IPS-18a (cell line): ENCODE measurements around the gene NSFL1C.

Source experiments
- H3K27ac ChIP-seq: one replicate; pipeline ENCODE4 v1.5.1; 2013; ENCODE audit warnings: low read length
- H3K27me3 ChIP-seq: one replicate; pipeline ENCODE4 v1.6.1; 2013; ENCODE audit warnings: mild to moderate bottlenecking, low read length; ENCODE audit not compliant: control insufficient read depth, insufficient read depth
- H3K36me3 ChIP-seq: one replicate; pipeline ENCODE4 v1.6.1; 2013; ENCODE audit warnings: low read depth, low read length; ENCODE audit not compliant: control insufficient read depth
- H3K4me1 ChIP-seq: one replicate; pipeline ENCODE4 v1.6.1; 2013; ENCODE audit warnings: low read depth, low read length; ENCODE audit not compliant: control insufficient read depth
- H3K4me3 ChIP-seq: one replicate; pipeline ENCODE4 v1.5.1; 2013; ENCODE audit warnings: low read length
- H3K9ac ChIP-seq: one replicate; pipeline ENCODE4 v1.6.1; 2013; ENCODE audit warnings: mild to moderate bottlenecking, low read length, moderate library complexity
- H3K9me3 ChIP-seq: one replicate; pipeline ENCODE4 v1.6.1; 2013; ENCODE audit warnings: low read depth, low read length; ENCODE audit not compliant: control insufficient read depth

The NSFL1C gene

DNA sequence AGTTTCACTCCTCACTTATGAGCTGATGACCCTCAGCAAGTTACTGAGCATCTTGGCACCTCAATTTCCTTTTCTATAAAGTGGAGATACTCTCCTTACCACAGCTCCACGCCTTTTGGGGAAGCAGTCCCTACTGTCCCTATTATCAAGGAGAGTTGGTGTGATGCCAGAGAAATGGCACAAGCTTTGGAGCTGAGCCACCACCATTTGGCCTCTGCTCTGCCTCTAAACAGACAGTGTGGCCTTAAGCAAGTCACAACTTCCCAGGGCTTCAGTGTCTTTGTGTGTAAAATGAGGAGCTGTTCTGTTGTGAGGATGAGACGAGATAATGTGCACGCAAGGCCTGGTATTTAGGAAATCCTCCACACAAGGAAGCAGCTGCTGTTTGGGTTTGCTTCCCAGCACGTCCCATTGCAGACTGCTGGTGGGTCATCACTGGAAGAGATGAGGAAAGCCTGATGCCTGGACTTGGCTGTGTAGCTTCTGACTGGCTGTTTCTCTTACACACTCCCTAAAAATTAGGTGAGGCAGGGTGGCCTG lies 18.5 kb downstream of the NSFL1C start:
- Histone ChIP-seq H3K4me1 (no peaks in the 10 kb centered on the region), H3K9ac (no peak overlapping the region), H3K9me3 (no peaks in the 10 kb centered on the region), H3K4me3 (no peak overlapping the region), H3K27me3 (no peaks in the 10 kb centered on the region), H3K36me3 (peaks cover 100% of the 10 kb centered on the region), H3K27ac (no peak overlapping the region)

DNA sequence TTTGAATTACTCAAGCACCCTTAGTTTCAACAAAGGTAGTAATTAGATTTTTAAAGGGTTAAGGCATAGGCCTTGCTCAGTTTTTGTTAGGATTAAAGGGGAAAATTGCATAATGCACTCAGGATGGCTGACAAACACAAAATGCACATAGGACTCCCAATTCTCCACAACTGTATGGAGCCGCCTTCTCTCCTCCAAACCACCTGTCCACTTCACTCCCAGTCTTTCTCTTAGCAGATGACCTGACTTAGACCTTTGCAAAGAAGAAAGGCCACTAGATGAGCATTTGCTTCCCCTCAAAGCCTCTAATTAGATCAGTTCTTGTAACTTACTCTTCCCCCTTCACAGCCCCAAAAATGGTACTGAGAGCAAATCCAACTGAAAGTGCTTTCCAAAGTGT lies 20.1 kb downstream of the NSFL1C start:
- Histone ChIP-seq H3K36me3 (peaks cover 100% of the 10 kb centered on the region), H3K4me3 (no peak overlapping the region), H3K27me3 (no peaks in the 10 kb centered on the region), H3K9ac (no peak overlapping the region), H3K27ac (no peak overlapping the region), H3K9me3 (no peaks in the 10 kb centered on the region), H3K4me1 (no peaks in the 10 kb centered on the region)

DNA sequence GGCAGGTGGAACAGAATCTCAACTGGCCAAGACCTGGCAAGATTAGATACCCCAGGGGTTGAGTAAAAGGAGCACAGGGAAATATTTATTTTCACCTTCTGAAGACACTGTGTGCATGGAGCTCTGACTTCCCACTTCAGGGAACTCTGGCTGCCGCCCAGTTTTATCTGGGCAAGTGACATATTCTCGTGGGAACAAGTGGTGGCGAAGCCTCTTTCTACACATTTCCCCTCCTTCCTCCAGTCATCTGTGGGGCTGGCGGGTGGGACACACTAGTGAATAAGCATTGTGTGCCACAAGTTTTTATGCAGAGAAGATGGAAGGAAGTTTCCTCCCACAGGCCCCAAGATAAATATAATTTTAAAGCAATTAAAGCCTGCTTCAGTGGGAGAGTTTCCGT lies 23.6 kb downstream of the NSFL1C start:
- Histone ChIP-seq H3K27me3 (no peaks in the 10 kb centered on the region), H3K4me3 (no peak overlapping the region), H3K27ac (no peak overlapping the region), H3K9me3 (no peaks in the 10 kb centered on the region), H3K36me3 (peaks cover 67% of the 10 kb centered on the region), H3K4me1 (no peaks in the 10 kb centered on the region), H3K9ac (no peak overlapping the region)

DNA sequence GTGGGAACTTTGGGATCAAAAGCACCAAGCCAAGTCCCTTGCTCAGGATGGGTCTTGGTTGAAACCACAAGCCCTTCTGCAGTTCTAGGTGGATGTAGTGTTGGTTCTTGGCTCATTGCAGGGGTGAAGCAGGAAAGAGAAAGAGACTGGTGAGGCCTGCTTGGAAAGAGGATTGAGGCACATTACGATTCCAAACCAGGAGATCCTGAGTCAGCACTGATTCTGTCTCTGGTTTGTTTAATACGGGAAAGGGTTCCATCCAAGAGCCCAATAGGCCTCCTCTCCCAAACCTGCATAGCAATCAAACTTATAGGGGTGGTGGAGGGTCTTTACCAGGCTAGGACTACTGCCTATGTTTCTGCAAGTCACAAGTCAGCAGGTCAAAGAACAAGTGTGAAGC lies 24.3 kb downstream of the NSFL1C start:
- Histone ChIP-seq H3K27ac (no peak overlapping the region), H3K27me3 (no peaks in the 10 kb centered on the region), H3K9ac (no peak overlapping the region), H3K4me3 (no peak overlapping the region), H3K36me3 (peaks cover 59% of the 10 kb centered on the region), H3K4me1 (no peaks in the 10 kb centered on the region), H3K9me3 (no peaks in the 10 kb centered on the region)

DNA sequence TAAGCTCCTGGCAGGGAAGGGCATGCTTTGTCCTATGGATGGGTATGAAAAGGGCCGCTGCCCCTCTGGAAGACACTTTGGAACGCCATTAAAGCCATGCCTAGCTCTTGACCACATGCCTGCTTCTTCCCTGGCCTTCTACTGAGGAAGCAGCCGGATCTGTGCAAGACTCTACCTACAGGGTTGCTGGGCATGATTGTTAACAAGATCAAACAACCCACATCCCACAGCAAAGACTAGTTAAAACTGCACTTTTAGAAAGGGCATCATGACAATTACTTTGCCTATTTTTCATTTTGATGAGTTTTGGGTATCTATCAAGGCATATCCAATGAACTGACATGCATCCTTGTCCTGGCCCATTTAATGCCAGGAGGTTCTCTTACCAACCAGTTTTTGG lies 25.5 kb downstream of the NSFL1C start:
- no peak overlapping the region for H3K4me3 ChIP-seq
- H3K9ac ChIP-seq: no peak overlapping the region
- no peaks in the 10 kb centered on the region for H3K27me3 ChIP-seq
- H3K4me1 ChIP-seq: no peaks in the 10 kb centered on the region
- H3K9me3 ChIP-seq: no peaks in the 10 kb centered on the region
- peaks cover 47% of the 10 kb centered on the region for H3K36me3 ChIP-seq
- H3K27ac ChIP-seq: no peak overlapping the region

DNA sequence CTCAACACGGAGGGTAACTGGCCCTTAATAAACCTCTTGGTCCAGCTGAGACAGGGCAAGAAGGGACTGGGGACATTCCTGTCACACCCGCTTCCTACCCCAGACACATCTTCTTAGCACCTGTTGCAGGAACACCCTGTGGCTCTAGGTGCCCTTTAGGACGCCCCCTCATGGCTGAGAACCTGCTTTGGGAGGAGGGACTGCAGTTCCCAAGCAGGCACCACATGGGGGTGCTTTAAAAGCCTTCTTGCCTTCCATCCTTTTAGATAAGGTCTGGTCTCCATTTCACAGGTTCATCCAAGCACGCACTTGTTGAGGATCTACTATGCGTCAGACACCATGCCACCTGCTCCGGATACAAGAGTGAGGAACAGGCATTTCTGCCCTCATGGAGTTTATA lies 26.6 kb downstream of the NSFL1C start:
- Histone ChIP-seq H3K4me3 (no peak overlapping the region), H3K27me3 (no peaks in the 10 kb centered on the region), H3K4me1 (no peaks in the 10 kb centered on the region), H3K9ac (no peak overlapping the region), H3K36me3 (peaks cover 36% of the 10 kb centered on the region), H3K9me3 (no peaks in the 10 kb centered on the region), H3K27ac (no peak overlapping the region)

DNA sequence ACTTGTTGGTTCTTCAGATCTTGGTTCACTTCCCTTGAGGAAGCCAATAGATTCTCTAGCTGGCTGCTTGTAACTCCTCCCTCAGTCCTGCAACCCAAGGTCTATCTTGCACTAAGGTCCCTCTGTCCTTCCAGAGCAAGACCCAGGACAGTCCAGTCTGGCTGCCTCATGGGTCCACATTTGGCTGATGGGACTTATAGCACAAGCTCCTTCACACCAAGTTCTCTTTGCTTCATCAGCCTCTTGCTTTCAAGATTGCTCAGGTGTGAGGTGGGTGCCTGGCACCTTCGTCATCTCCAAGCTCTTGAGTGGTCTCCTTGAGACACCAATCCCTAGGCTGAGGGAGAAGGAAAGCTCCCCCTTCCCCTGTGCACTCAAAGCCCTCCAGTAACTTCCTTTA lies 28.3 kb downstream of the NSFL1C start:
- H3K27ac ChIP-seq: no peak overlapping the region
- no peaks in the 10 kb centered on the region for H3K27me3 ChIP-seq
- peaks cover 13% of the 10 kb centered on the region for H3K9me3 ChIP-seq
- no peak overlapping the region for H3K9ac ChIP-seq
- no peak overlapping the region for H3K4me3 ChIP-seq
- no peaks in the 10 kb centered on the region for H3K4me1 ChIP-seq
- H3K36me3 ChIP-seq: peaks cover 20% of the 10 kb centered on the region

DNA sequence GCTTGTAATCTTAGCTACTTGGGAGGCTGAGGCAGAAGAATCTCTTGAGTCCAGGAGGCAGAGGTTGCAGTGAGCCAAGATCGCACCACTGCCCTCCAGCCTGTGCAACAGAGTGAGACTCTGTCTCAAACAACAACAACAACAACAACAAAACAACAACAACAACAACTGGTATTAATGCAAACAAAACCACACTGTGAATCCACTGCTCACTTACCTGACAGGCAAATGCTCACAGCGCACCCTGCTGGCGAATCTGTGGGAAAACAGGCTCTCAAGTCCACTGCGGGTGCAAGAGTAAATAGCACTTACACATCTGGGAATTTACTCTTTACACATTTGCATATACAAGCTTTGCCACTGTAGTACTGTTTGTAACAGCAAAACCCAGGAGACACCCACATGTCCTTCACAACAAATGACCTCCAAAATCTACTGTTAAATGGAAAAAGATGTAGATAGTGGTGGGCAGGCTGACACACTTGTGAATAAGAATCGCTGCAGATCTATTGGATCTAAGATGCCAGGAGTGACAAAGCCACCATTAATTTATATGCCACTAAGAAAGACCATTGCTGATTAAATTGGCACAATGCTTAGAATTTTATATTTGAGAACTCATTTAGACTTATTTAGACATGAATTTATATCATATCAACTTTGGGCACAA lies 29.3 kb downstream of the NSFL1C start:
- peaks cover 19% of the 10 kb centered on the region for H3K9me3 ChIP-seq
- H3K9ac ChIP-seq: no peak overlapping the region
- H3K4me1 ChIP-seq: no peaks in the 10 kb centered on the region
- H3K27ac ChIP-seq: no peak overlapping the region
- no peak overlapping the region for H3K4me3 ChIP-seq
- peaks cover 10% of the 10 kb centered on the region for H3K36me3 ChIP-seq
- H3K27me3 ChIP-seq: no peaks in the 10 kb centered on the region

DNA sequence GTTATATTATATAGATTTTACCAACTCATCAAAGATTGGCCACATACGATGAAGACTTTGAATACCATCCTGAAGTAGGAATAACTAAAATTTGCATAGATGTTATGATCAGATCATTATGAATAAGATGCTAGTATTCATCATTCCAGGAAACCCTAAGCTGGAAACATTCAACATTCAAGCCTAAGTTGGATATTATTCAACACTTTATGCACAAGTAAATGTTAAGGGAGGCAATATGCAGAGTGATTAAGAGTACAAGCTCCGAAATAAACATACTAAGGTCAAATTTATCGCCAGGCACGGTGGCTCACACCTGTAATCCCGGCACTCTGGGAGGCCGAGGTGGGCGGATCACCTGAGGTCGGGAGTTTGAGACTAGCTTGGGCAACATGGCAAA lies 30.4 kb downstream of the NSFL1C start:
- Histone ChIP-seq H3K36me3 (no peaks in the 10 kb centered on the region), H3K4me3 (no peak overlapping the region), H3K27me3 (no peaks in the 10 kb centered on the region), H3K27ac (no peak overlapping the region), H3K9ac (no peak overlapping the region), H3K4me1 (peaks cover 10% of the 10 kb centered on the region), H3K9me3 (peaks cover 19% of the 10 kb centered on the region)

DNA sequence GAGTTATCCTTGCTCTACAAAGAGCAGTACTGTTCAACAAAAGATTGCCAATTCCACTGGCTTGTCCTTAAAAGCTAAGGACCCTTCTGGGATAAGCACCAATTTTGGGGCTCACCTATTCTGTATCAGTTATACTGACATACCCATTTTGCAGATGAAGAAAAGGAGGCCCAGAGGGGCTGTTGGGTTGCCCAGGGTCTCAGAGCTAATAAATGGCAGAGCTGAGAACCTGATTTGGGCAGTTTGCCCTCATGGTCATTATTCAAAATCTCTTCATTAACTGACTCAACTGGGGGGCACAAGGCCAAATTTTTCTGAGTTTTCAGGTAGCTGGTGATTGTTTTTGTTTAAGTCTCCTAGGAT lies 31.3 kb downstream of the NSFL1C start:
- H3K4me1 ChIP-seq: peaks cover 10% of the 10 kb centered on the region

DNA sequence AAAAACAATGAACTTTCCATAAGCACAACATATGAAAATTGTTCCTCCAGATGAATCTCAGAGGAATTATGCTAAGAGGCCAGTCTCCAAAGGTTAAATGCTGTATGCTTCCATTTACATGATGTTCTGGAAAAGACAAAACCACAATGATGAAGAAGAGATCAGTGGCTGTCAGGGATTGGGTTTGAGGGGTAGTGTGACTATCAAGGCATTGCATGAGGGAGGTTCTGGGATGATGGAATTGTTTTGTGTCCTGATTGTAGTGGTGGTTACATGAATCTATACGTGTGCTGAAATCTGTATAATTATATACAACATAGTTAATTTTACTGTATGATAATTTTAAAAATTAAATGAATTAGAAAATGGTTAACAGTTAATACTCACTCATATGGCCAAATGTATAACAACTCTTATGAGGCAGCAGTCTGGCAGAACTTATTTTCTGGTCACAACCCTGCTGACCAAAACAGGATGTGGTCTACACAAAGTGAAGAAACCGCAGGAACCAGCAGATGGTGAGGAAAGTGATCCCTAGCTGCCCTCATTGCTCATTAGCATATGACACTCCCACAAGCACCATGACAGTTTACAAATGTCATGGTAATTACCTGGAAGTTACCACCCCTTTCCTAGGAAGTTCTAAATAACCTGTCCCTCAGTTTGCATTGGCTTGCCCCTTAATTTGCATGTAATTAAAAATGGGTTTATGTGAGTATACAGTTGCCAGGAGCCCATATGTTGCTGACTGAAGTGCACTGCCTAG lies 31.9 kb downstream of the NSFL1C start:
- Histone ChIP-seq H3K27me3 (no peaks in the 10 kb centered on the region), H3K36me3 (no peaks in the 10 kb centered on the region), H3K4me3 (no peak overlapping the region), H3K27ac (no peak overlapping the region), H3K9me3 (peaks cover 19% of the 10 kb centered on the region), H3K4me1 (peaks cover 10% of the 10 kb centered on the region), H3K9ac (no peak overlapping the region)

More for the DNA sequence above, 31.3 kb downstream of the NSFL1C start:
- H3K9me3 ChIP-seq: peaks cover 19% of the 10 kb centered on the region
- H3K9ac ChIP-seq: no peak overlapping the region
- H3K27ac ChIP-seq: no peak overlapping the region
- H3K4me3 ChIP-seq: no peak overlapping the region
- no peaks in the 10 kb centered on the region for H3K36me3 ChIP-seq
- no peaks in the 10 kb centered on the region for H3K27me3 ChIP-seq

DNA sequence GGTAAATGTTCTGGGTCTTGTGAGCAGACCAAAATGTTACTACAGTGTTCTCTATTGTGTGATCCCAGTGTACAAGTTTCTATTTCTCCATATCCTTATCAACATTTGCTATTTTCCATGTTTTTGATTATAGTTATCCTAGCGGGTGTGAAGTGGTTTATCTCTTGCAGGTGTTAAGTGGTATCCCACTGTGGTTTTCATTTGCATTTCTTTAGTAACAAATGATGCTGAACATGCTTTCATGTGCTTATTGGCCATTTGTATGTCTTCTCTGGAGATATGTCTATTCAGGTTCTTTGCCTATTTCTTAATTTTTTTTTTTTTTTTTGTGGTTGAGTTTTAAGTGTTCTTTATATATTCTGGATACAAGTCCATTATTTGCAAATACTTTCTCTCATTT lies 35.5 kb downstream of the NSFL1C start:
- no peaks in the 10 kb centered on the region for H3K36me3 ChIP-seq
- H3K27me3 ChIP-seq: no peaks in the 10 kb centered on the region
- H3K27ac ChIP-seq: no peak overlapping the region
- H3K9me3 ChIP-seq: peaks cover 19% of the 10 kb centered on the region
- H3K4me1 ChIP-seq: peaks cover 27% of the 10 kb centered on the region
- H3K9ac ChIP-seq: no peak overlapping the region
- no peak overlapping the region for H3K4me3 ChIP-seq
